HCT116 (cell line): ENCODE results near the gene ATF6B.

Source experiments
- EGR1 ChIP-seq: IDR thresholded peaks from 2 replicates; pipeline ENCODE4 v1.6.1; 2012; ENCODE audit warnings: low read depth
- EZH2phosphoT487 ChIP-seq: fragments of 200-600 bp; IDR thresholded peaks from 2 replicates; pipeline ENCODE4 v1.6.1; 2018; ENCODE audit warnings: antibody characterized with exemption, borderline replicate concordance
- JUND ChIP-seq: IDR thresholded peaks from 2 replicates; pipeline ENCODE4 v1.6.1; 2012
- POLR2A ChIP-seq: IDR thresholded peaks from 2 replicates; pipeline ENCODE4 v1.7.0; 2011; ENCODE audit warnings: borderline replicate concordance; ENCODE audit not compliant: insufficient read depth, insufficient read length; ENCODE audit errors: extremely low read depth
- POLR2AphosphoS5 ChIP-seq: IDR thresholded peaks from 2 replicates; pipeline ENCODE4 v1.6.1; 2011; ENCODE audit warnings: mild to moderate bottlenecking, low read depth, low read length, moderate library complexity
- RAD21 ChIP-seq: IDR thresholded peaks from 2 replicates; pipeline ENCODE4 v1.6.1; 2012; ENCODE audit warnings: low read depth, mild to moderate bottlenecking
- SP1 ChIP-seq: IDR thresholded peaks from 2 replicates; pipeline ENCODE4 v1.6.1; 2012; ENCODE audit warnings: low read depth
- TCF7L2 ChIP-seq: IDR thresholded peaks from 2 replicates; pipeline ENCODE4 v1.7.0; 2011; ENCODE audit warnings: borderline replicate concordance, inconsistent platforms; ENCODE audit not compliant: insufficient read depth, insufficient read length; ENCODE audit errors: extremely low read depth
- TF ChIP-seq, protein P1 (sequence below), 3 experiments: fragments of 200-600 bp in 1 of 3; sonication (generic) in 1 of 3; IDR thresholded peaks in 2 of 3; conservative IDR thresholded peaks in 1 of 3; 2 replicates each; pipeline ENCODE4 v1.5.1; 2012 to 2017; ENCODE audit warnings: low read depth in 2 of 3, low read length in 2 of 3, antibody characterized with exemption in 1 of 3, borderline replicate concordance in 1 of 3, control low read depth in 1 of 3, mild to moderate bottlenecking in 1 of 3, mixed read lengths in 1 of 3, mixed run types in 1 of 3, moderate library complexity in 1 of 3; ENCODE audit not compliant: insufficient read depth in 1 of 3
- TF ChIP-seq, protein P2 (sequence below): IDR thresholded peaks from 2 replicates; pipeline ENCODE4 v1.6.1; 2012; ENCODE audit warnings: low read depth
- TF ChIP-seq, protein P3 (sequence below): IDR thresholded peaks from 2 replicates; pipeline ENCODE4 v1.6.1; 2011; ENCODE audit warnings: mild to moderate bottlenecking, low read length, moderate library complexity; ENCODE audit not compliant: insufficient replicate concordance; ENCODE audit errors: extremely low read depth
- TF ChIP-seq, protein P4 (sequence below): IDR thresholded peaks from 2 replicates; pipeline ENCODE4 v1.6.1; 2012

DNA sequence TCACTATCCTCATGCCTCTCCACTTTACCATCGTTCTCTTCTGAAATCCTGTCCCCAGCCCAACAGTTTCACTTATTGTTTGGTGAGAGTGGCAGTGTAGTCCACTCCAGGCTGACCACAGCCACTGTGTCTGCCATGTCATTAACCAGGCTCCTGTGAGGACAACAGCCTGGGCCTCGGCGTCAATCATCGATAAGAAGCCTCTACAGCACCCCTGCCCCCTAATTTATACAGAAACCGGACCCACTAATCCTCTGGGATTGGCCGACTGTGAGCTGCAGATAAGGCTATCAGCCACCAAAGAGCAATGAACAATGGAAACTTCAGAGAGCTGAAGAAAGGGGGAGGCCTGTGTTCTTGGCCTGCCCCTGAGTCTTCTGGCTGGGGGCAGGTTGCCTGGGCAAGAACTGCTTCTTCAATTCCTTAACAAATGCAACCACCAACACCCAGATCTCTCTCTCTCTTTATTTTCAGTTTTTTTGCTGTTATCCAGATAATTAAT is 39.8 kb upstream of the ATF6B start:
- TF ChIP-seq EZH2phosphoT487: no peak
- TF ChIP-seq, protein P1, sequence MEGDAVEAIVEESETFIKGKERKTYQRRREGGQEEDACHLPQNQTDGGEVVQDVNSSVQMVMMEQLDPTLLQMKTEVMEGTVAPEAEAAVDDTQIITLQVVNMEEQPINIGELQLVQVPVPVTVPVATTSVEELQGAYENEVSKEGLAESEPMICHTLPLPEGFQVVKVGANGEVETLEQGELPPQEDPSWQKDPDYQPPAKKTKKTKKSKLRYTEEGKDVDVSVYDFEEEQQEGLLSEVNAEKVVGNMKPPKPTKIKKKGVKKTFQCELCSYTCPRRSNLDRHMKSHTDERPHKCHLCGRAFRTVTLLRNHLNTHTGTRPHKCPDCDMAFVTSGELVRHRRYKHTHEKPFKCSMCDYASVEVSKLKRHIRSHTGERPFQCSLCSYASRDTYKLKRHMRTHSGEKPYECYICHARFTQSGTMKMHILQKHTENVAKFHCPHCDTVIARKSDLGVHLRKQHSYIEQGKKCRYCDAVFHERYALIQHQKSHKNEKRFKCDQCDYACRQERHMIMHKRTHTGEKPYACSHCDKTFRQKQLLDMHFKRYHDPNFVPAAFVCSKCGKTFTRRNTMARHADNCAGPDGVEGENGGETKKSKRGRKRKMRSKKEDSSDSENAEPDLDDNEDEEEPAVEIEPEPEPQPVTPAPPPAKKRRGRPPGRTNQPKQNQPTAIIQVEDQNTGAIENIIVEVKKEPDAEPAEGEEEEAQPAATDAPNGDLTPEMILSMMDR (IDR thresholded peaks at IDR 0.05 in 2 of 3, conservative IDR thresholded peaks at IDR 0.05 in 1 of 3; ENCODE audit: borderline replicate concordance in 1 of 3, insufficient read depth in 1 of 3, low read depth in 2 of 3, low read length in 2 of 3): no peak
- TF ChIP-seq POLR2A: no peak
- TF ChIP-seq, protein P2, sequence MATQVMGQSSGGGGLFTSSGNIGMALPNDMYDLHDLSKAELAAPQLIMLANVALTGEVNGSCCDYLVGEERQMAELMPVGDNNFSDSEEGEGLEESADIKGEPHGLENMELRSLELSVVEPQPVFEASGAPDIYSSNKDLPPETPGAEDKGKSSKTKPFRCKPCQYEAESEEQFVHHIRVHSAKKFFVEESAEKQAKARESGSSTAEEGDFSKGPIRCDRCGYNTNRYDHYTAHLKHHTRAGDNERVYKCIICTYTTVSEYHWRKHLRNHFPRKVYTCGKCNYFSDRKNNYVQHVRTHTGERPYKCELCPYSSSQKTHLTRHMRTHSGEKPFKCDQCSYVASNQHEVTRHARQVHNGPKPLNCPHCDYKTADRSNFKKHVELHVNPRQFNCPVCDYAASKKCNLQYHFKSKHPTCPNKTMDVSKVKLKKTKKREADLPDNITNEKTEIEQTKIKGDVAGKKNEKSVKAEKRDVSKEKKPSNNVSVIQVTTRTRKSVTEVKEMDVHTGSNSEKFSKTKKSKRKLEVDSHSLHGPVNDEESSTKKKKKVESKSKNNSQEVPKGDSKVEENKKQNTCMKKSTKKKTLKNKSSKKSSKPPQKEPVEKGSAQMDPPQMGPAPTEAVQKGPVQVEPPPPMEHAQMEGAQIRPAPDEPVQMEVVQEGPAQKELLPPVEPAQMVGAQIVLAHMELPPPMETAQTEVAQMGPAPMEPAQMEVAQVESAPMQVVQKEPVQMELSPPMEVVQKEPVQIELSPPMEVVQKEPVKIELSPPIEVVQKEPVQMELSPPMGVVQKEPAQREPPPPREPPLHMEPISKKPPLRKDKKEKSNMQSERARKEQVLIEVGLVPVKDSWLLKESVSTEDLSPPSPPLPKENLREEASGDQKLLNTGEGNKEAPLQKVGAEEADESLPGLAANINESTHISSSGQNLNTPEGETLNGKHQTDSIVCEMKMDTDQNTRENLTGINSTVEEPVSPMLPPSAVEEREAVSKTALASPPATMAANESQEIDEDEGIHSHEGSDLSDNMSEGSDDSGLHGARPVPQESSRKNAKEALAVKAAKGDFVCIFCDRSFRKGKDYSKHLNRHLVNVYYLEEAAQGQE: no peak
- TF ChIP-seq, protein P3, sequence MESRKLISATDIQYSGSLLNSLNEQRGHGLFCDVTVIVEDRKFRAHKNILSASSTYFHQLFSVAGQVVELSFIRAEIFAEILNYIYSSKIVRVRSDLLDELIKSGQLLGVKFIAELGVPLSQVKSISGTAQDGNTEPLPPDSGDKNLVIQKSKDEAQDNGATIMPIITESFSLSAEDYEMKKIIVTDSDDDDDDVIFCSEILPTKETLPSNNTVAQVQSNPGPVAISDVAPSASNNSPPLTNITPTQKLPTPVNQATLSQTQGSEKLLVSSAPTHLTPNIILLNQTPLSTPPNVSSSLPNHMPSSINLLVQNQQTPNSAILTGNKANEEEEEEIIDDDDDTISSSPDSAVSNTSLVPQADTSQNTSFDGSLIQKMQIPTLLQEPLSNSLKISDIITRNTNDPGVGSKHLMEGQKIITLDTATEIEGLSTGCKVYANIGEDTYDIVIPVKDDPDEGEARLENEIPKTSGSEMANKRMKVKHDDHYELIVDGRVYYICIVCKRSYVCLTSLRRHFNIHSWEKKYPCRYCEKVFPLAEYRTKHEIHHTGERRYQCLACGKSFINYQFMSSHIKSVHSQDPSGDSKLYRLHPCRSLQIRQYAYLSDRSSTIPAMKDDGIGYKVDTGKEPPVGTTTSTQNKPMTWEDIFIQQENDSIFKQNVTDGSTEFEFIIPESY: no peak
- no peak for TF ChIP-seq SP1
- TF ChIP-seq RAD21: no peak
- TF ChIP-seq TCF7L2: no peak
- no peak for TF ChIP-seq EGR1
- TF ChIP-seq POLR2AphosphoS5: no peak
- no peak for TF ChIP-seq JUND
- TF ChIP-seq, protein P4, sequence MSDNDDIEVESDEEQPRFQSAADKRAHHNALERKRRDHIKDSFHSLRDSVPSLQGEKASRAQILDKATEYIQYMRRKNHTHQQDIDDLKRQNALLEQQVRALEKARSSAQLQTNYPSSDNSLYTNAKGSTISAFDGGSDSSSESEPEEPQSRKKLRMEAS: no peak
